ENCODE results near the gene GBP2.

Gene GBP2

GRCh38 chr1:89167590-89168230 is 41.8 kb upstream of the GBP2 start:
- DNase-seq (ENCODE audit: low read depth): no peak
- TF ChIP-seq, protein P1, sequence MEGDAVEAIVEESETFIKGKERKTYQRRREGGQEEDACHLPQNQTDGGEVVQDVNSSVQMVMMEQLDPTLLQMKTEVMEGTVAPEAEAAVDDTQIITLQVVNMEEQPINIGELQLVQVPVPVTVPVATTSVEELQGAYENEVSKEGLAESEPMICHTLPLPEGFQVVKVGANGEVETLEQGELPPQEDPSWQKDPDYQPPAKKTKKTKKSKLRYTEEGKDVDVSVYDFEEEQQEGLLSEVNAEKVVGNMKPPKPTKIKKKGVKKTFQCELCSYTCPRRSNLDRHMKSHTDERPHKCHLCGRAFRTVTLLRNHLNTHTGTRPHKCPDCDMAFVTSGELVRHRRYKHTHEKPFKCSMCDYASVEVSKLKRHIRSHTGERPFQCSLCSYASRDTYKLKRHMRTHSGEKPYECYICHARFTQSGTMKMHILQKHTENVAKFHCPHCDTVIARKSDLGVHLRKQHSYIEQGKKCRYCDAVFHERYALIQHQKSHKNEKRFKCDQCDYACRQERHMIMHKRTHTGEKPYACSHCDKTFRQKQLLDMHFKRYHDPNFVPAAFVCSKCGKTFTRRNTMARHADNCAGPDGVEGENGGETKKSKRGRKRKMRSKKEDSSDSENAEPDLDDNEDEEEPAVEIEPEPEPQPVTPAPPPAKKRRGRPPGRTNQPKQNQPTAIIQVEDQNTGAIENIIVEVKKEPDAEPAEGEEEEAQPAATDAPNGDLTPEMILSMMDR (IDR thresholded peaks at IDR 0.05; ENCODE audit: insufficient read depth, low read depth, low read length, missing control alignments): no peak
- H3K4me3 ChIP-seq (ENCODE audit: low read depth, low read length): no peak overlapping the region

DNA sequence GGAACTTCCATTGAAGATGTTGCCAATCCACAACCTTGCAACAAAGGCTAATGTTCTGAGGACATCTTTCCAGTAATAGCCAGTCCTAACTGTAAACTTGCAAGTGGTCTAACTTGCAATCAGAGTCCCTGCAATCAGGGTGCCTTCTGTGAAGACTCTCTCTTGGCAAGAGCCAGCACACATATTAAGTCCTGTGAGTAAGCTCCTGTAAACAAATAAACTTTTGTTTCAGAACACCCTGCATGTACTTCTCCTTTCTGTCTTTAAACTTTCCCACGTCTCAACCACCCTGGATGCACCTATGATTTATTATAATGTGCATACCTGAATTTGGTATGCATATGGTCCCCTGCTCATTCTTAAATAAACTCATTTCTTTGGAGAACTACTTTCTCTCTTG is 40.8 kb upstream of the GBP2 start:
- TF ChIP-seq, protein P1 (IDR thresholded peaks at IDR 0.05; ENCODE audit: insufficient read depth, low read depth, low read length, missing control alignments): no peak
- DNase-seq (ENCODE audit: low read depth): no peak
- no peak overlapping the region for H3K4me3 ChIP-seq (ENCODE audit: low read depth, low read length)

- TF ChIP-seq, protein P1 (IDR thresholded peaks at IDR 0.05; ENCODE audit: insufficient read depth, low read depth, low read length, missing control alignments): no peak
- no peak overlapping the region for H3K4me3 ChIP-seq (ENCODE audit: low read depth, low read length)
- DNase-seq (ENCODE audit: low read depth): no peak
Observed at GRCh38 chr1:89165811-89166210, 39.9 kb upstream of the GBP2 start.

DNA sequence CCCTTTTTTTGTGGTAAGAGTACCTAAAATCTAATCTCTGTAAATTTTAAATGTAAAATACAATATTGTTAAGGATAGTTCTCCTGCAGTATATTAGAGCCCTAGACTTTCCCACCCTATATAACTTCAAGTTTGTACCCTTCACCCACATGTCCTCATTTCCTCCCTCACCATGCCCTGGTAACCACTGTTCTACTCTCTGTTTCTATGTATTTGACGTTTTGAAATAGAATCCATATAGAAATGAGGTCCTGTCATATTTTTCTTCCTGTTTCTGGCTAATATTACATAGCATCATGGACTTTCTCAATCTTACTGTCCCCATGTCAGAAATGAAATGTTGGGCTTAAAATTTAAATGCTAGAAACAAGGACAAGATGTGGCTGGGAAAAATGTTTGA is 25.1 kb upstream of the GBP2 start:
- TF ChIP-seq, protein P1 (IDR thresholded peaks at IDR 0.05; ENCODE audit: insufficient read depth, low read depth, low read length, missing control alignments): no peak
- H3K4me3 ChIP-seq (ENCODE audit: low read depth, low read length): no peak overlapping the region
- no peak for DNase-seq (ENCODE audit: low read depth)

- H3K4me3 ChIP-seq (ENCODE audit: low read depth, low read length): no peak overlapping the region
- DNase-seq (ENCODE audit: low read depth): no peak
- TF ChIP-seq, protein P1 (IDR thresholded peaks at IDR 0.05; ENCODE audit: insufficient read depth, low read depth, low read length, missing control alignments): no peak
Observed at GRCh38 chr1:89149976-89150375, 24.1 kb upstream of the GBP2 start.

- TF ChIP-seq, protein P1 (IDR thresholded peaks at IDR 0.05; ENCODE audit: insufficient read depth, low read depth, low read length, missing control alignments): no peak
- no peak for DNase-seq (ENCODE audit: low read depth)
- H3K4me3 ChIP-seq (ENCODE audit: low read depth, low read length): no peak overlapping the region
Observed at GRCh38 chr1:89149229-89149628, 23.3 kb upstream of the GBP2 start.

Data from GM12865 (cell line).